ENCODE results near the gene PRKN.

DNA sequence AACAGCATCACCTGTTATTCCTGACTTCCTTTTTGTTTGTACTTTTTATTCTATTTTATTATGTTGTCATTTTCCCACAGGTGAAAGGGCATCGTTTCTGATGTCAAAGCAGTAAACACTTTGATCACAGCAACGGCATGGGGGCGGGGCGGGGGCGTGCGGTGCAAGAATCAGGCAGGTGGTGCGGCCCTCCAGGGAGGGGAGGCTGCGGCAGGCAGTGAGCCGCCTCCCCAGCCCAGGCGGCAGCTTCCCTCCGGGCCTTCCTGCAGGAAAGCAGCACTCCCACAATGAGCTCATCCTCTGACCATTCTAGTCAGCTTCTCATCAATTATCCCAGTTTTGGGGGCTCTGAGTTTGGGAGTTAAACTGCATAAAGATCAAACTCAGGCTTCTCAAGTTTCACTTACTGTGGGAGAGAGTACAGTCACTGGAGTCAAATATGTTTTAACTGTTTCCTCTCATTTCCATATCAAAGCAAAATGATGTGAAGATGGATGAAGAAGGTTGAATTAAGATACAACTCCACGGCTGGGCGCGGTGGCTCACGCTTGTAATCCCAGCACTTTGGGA, 845.3 kb downstream of the PRKN start:
- no peak for TF ChIP-seq BHLHE40 (IDR thresholded peaks at IDR 0.05; ENCODE audit: borderline replicate concordance)
- TF ChIP-seq CTBP1 (IDR thresholded peaks at IDR 0.05; ENCODE audit: borderline replicate concordance), result no peak
- TF ChIP-seq FOXM1 (IDR thresholded peaks at IDR 0.05; ENCODE audit: borderline replicate concordance), result no peak
- no peak for TF ChIP-seq FOXA1 (IDR thresholded peaks at IDR 0.05)
- no peak for TF ChIP-seq TARDBP (IDR thresholded peaks at IDR 0.05)
- TF ChIP-seq SP1 (IDR thresholded peaks at IDR 0.05), result no peak
- TF ChIP-seq HDGF (IDR thresholded peaks at IDR 0.05; ENCODE audit: borderline replicate concordance), result no peak
- TF ChIP-seq NFRKB (IDR thresholded peaks at IDR 0.05), result no peak
- TF ChIP-seq SUZ12 (IDR thresholded peaks at IDR 0.05), result no peak
- no peak for TF ChIP-seq ARNT (IDR thresholded peaks at IDR 0.05)
- no peak for TF ChIP-seq FOXK2 (IDR thresholded peaks at IDR 0.05)
- TF ChIP-seq ELF4 (IDR thresholded peaks at IDR 0.05), result no peak

Data from HEK293T (cell line).